Measurements from ENCODE around the gene ATL1.

GRCh38 chr14:50612806-50613205 lies 52.9 kb downstream of the ATL1 start:
- TF ChIP-seq POLR2AphosphoS5 (IDR thresholded peaks at IDR 0.05) (no peak), CTCF (IDR thresholded peaks at IDR 0.05) (no peak), POLR2A (IDR thresholded peaks at IDR 0.05) (no peak)

Data from gastroesophageal sphincter (tissue), 3 donors.